ENCODE results near the gene DHRS7B.

Gene DHRS7B

DNA sequence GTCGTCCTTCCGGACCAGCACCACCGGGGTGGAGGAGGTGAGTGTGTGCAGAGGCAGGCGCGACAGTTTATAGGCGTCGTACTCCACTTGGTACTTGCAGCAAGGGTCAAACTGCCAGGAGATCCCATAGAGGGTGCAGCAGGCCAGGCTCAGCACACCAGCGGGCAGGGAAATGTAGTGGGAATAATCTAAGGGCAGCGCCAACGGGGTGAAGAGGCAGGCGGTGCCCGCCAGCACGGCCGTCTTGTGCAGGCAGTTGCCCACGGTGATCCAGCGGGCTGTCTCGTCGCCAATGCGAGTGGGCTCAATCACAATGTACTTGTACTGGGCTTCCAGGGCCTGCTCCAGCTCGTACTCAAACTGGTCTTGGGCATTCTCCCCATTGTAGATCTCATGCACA lies 71.6 kb downstream of the DHRS7B start:
- TF ChIP-seq FOXP2 (optimal IDR thresholded peaks at IDR 0.05; ENCODE audit: borderline replicate concordance, extremely low read depth, extremely low read length, insufficient read depth) (no peak), SIN3A (IDR thresholded peaks at IDR 0.05; ENCODE audit: borderline replicate concordance, insufficient read depth, low read length) (no peak), POLR2AphosphoS5 (IDR thresholded peaks at IDR 0.05; ENCODE audit: low read depth, low read length) (no peak), TAF1 (IDR thresholded peaks at IDR 0.05; ENCODE audit: borderline replicate concordance, insufficient read depth, low read length) (no peak)
- TF ChIP-seq, protein P1, sequence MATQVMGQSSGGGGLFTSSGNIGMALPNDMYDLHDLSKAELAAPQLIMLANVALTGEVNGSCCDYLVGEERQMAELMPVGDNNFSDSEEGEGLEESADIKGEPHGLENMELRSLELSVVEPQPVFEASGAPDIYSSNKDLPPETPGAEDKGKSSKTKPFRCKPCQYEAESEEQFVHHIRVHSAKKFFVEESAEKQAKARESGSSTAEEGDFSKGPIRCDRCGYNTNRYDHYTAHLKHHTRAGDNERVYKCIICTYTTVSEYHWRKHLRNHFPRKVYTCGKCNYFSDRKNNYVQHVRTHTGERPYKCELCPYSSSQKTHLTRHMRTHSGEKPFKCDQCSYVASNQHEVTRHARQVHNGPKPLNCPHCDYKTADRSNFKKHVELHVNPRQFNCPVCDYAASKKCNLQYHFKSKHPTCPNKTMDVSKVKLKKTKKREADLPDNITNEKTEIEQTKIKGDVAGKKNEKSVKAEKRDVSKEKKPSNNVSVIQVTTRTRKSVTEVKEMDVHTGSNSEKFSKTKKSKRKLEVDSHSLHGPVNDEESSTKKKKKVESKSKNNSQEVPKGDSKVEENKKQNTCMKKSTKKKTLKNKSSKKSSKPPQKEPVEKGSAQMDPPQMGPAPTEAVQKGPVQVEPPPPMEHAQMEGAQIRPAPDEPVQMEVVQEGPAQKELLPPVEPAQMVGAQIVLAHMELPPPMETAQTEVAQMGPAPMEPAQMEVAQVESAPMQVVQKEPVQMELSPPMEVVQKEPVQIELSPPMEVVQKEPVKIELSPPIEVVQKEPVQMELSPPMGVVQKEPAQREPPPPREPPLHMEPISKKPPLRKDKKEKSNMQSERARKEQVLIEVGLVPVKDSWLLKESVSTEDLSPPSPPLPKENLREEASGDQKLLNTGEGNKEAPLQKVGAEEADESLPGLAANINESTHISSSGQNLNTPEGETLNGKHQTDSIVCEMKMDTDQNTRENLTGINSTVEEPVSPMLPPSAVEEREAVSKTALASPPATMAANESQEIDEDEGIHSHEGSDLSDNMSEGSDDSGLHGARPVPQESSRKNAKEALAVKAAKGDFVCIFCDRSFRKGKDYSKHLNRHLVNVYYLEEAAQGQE (IDR thresholded peaks at IDR 0.05; ENCODE audit: insufficient read depth in 1 of 2, low read depth in 2 of 2, low read length in 2 of 2), result no peak

DNA sequence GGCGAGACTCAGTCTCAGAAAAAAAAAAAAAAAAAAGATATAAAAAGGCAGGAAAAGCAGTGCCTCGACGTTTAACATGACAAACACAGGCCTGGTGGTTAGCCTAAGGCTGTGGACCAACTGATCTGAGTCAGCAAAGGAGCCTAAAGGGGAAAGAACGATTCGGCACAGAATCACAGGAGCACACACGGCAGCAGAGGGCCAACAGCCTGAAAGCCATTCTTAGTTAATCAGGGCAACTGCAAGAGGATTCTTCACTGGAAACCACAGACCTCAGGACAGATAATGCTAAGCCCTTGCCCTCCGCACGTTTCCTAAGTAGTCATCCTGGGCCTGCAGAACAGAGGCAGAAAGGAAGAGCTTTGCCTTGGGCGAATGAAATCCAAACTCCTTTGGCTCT lies 72.5 kb downstream of the DHRS7B start:
- TF ChIP-seq POLR2AphosphoS5 (IDR thresholded peaks at IDR 0.05; ENCODE audit: low read depth, low read length), result no peak
- TF ChIP-seq SIN3A (IDR thresholded peaks at IDR 0.05; ENCODE audit: borderline replicate concordance, insufficient read depth, low read length), result no peak
- TF ChIP-seq TAF1 (IDR thresholded peaks at IDR 0.05; ENCODE audit: borderline replicate concordance, insufficient read depth, low read length), result no peak
- TF ChIP-seq, protein P1 (IDR thresholded peaks at IDR 0.05; ENCODE audit: insufficient read depth in 1 of 2, low read depth in 2 of 2, low read length in 2 of 2), result no peak

DNA sequence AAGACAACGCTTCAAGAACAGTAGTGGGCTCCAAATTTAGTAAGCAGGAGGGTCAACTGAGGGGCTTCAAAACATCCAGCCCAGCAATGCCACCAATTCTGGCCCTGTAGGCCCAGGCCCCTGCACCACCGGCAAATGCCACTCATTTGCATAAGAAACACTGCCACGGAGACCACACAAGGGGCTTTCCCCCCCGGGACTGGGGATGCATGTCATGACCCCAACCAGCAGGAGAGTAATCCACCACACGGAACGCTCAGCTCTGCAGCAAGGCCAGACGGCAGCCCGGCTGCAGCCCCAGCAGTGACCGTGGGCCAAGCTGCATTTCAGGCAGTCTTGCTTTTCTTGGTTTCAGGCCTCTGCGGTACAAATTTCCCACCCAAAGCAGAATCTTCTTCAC lies 73.1 kb downstream of the DHRS7B start:
- TF ChIP-seq SIN3A (IDR thresholded peaks at IDR 0.05; ENCODE audit: borderline replicate concordance, insufficient read depth, low read length) (no peak), TAF1 (IDR thresholded peaks at IDR 0.05; ENCODE audit: borderline replicate concordance, insufficient read depth, low read length) (no peak), POLR2AphosphoS5 (IDR thresholded peaks at IDR 0.05; ENCODE audit: low read depth, low read length) (no peak), FOXP2 (optimal IDR thresholded peaks at IDR 0.05; ENCODE audit: borderline replicate concordance, extremely low read depth, extremely low read length, insufficient read depth) (no peak)
- TF ChIP-seq, protein P1 (IDR thresholded peaks at IDR 0.05; ENCODE audit: insufficient read depth in 1 of 2, low read depth in 2 of 2, low read length in 2 of 2), result no peak

DNA sequence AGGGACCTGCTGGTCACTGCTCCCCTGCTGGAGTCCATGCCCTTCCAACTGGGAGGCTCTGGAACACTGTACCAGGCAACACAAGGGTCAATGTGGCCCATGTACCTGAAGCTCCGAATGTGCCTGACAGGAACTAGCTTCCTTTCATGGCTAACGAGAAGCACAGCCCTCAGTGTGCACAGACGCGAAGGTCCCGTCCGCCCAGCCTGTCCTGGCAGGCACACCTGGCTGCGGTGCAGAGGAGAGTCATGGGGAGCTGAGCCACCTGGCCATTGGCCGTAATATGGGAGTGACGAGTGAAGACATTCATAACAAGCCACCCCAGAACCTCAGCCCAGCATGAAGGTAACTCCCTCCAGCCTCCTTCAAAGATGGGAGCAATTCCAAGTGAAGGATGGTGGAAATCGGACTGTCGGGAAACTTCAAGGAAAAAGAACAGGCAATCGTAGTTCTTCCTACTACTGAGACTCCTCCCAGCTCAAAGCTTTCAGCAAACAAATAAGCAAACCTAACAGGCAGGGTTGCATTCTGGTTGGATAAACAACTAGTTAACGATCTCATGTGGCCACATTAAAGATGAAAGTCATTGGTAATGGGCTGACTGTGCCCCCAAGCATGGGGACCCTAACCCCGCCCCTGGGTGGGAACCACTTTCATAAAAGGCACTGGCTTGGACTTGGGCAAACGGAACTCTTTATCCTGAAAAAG lies 74.0 kb downstream of the DHRS7B start:
- TF ChIP-seq TAF1 (IDR thresholded peaks at IDR 0.05; ENCODE audit: borderline replicate concordance, insufficient read depth, low read length) (no peak), POLR2AphosphoS5 (IDR thresholded peaks at IDR 0.05; ENCODE audit: low read depth, low read length) (no peak), FOXP2 (optimal IDR thresholded peaks at IDR 0.05; ENCODE audit: borderline replicate concordance, extremely low read depth, extremely low read length, insufficient read depth) (no peak), SIN3A (IDR thresholded peaks at IDR 0.05; ENCODE audit: borderline replicate concordance, insufficient read depth, low read length) (no peak)
- TF ChIP-seq, protein P1 (IDR thresholded peaks at IDR 0.05; ENCODE audit: insufficient read depth in 1 of 2, low read depth in 2 of 2, low read length in 2 of 2), result no peak

DNA sequence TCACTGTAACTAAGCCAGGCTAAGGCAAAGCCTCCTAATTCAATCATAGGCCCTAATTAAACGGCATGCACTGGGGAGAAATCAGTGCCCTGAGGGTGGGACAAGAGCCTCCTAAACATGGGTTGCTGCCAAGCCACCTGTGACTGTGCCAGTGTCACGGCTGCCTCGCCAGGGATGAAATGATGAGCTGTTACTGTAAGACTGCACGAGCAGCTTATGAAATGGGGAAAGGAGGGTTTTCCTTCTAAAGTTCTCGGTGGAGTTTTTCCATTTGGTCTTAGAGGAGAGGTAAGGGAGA lies 74.5 kb downstream of the DHRS7B start:
- TF ChIP-seq, protein P1 (IDR thresholded peaks at IDR 0.05; ENCODE audit: insufficient read depth in 1 of 2, low read depth in 2 of 2, low read length in 2 of 2), result no peak
- TF ChIP-seq FOXP2 (optimal IDR thresholded peaks at IDR 0.05; ENCODE audit: borderline replicate concordance, extremely low read depth, extremely low read length, insufficient read depth) (no peak), TAF1 (IDR thresholded peaks at IDR 0.05; ENCODE audit: borderline replicate concordance, insufficient read depth, low read length) (no peak), POLR2AphosphoS5 (IDR thresholded peaks at IDR 0.05; ENCODE audit: low read depth, low read length) (no peak), SIN3A (IDR thresholded peaks at IDR 0.05; ENCODE audit: borderline replicate concordance, insufficient read depth, low read length) (no peak)
